ENCODE data around the gene SUPV3L1.
"Not testable (repeated sequence)": the region's sequence is repeated elsewhere in the genome, so short reads cannot be mapped to it uniquely, and the experiment has no call there.

The SUPV3L1 gene

GRCh38 chr10:69179743-69180524 lies at the start of gene SUPV3L1:
Gene SUPV3L1 (plus strand): TSS chr10:69180234. CDS start chr10:69180292, 58 bp downstream.
- peak; percentile 77 to 90 (median 81) for DNase-seq (ENCODE audit: low read depth in 2 of 3, low spot score in 1 of 3)

- DNase-seq (ENCODE audit: low read depth in 2 of 3, low spot score in 1 of 3): no peak
Measured at GRCh38 chr10:69130251-69130650, 49.8 kb upstream of the SUPV3L1 start.

- DNase-seq (ENCODE audit: low read depth in 2 of 3, low spot score in 1 of 3): no peak
Measured at GRCh38 chr10:69139961-69140360, 40.1 kb upstream of the SUPV3L1 start.

- DNase-seq (ENCODE audit: low read depth in 2 of 3, low spot score in 1 of 3): no peak
Measured at GRCh38 chr10:69141304-69141703, 38.7 kb upstream of the SUPV3L1 start.

GRCh38 chr10:69142074-69142473 lies 38.0 kb upstream of the SUPV3L1 start:
- DNase-seq (ENCODE audit: low read depth in 2 of 3, low spot score in 1 of 3): not testable (repeated sequence)

GRCh38 chr10:69142983-69143382 lies 37.1 kb upstream of the SUPV3L1 start:
- no peak for DNase-seq (ENCODE audit: low read depth in 2 of 3, low spot score in 1 of 3)

- no peak for DNase-seq (ENCODE audit: low read depth in 2 of 3, low spot score in 1 of 3)
Measured at GRCh38 chr10:69145329-69145728, 34.7 kb upstream of the SUPV3L1 start.

GRCh38 chr10:69145864-69146263 lies 34.2 kb upstream of the SUPV3L1 start:
- DNase-seq (ENCODE audit: low read depth in 2 of 3, low spot score in 1 of 3): no peak

GRCh38 chr10:69146759-69147158 lies 33.3 kb upstream of the SUPV3L1 start:
- no peak for DNase-seq (ENCODE audit: low read depth in 2 of 3, low spot score in 1 of 3)

- DNase-seq (ENCODE audit: low read depth in 2 of 3, low spot score in 1 of 3): no peak
Measured at GRCh38 chr10:69151984-69152383, 28.1 kb upstream of the SUPV3L1 start.

GRCh38 chr10:69153227-69153626 lies 26.8 kb upstream of the SUPV3L1 start:
- DNase-seq (ENCODE audit: low read depth in 2 of 3, low spot score in 1 of 3): no peak

- DNase-seq (ENCODE audit: low read depth in 2 of 3, low spot score in 1 of 3): no peak
Measured at GRCh38 chr10:69160809-69161241, 19.2 kb upstream of the SUPV3L1 start.

- no peak for DNase-seq (ENCODE audit: low read depth in 2 of 3, low spot score in 1 of 3)
Measured at GRCh38 chr10:69168493-69168892, 11.5 kb upstream of the SUPV3L1 start.

- DNase-seq (ENCODE audit: low read depth in 2 of 3, low spot score in 1 of 3): no peak
Measured at GRCh38 chr10:69172241-69172982, 7.6 kb upstream of the SUPV3L1 start.

GRCh38 chr10:69175326-69175725 lies 4.7 kb upstream of the SUPV3L1 start:
- not testable (repeated sequence) for DNase-seq (ENCODE audit: low read depth in 2 of 3, low spot score in 1 of 3)

- no peak for DNase-seq (ENCODE audit: low read depth in 2 of 3, low spot score in 1 of 3)
Measured at GRCh38 chr10:69176823-69177222, 3.2 kb upstream of the SUPV3L1 start.

GRCh38 chr10:69179089-69179742 lies 818 bp upstream of the SUPV3L1 start:
- peak in 1 of 3 donors; percentile 20 for DNase-seq (ENCODE audit: low read depth in 2 of 3, low spot score in 1 of 3)

GRCh38 chr10:69180525-69181204 lies 631 bp downstream of the SUPV3L1 start:
- peak in 1 of 3 donors; percentile 8 for DNase-seq (ENCODE audit: low read depth in 2 of 3, low spot score in 1 of 3)

GRCh38 chr10:69181433-69181832 lies 1.4 kb downstream of the SUPV3L1 start:
- DNase-seq (ENCODE audit: low read depth in 2 of 3, low spot score in 1 of 3): no peak

GRCh38 chr10:69182005-69182404 lies 2.0 kb downstream of the SUPV3L1 start:
- DNase-seq (ENCODE audit: low read depth in 2 of 3, low spot score in 1 of 3): no peak

GRCh38 chr10:69186524-69186923 lies 6.5 kb downstream of the SUPV3L1 start:
- no peak for DNase-seq (ENCODE audit: low read depth in 2 of 3, low spot score in 1 of 3)

Data from stimulated activated CD4-positive, alpha-beta T cell treated with anti-CD3 and anti-CD28 coated beads, Interleukin-12 subunit alpha, Interleukin-12 subunit beta, amount 100 ng/mL, for 48 hours (primary cell).